GM19043 (cell line): ENCODE data around the gene VPS33A.
A peak's percentile ranks its signal among the peaks of the same experiment; 100 is the strongest.
"Not testable (repeated sequence)": the region's sequence is repeated elsewhere in the genome, so short reads cannot be mapped to it uniquely, and the experiment has no call there.

Experiments used
- ATAC-seq: cut with Tn5 transposase; IDR thresholded peaks from one replicate; pipeline ENCODE4 v1.9.1; 2021; ENCODE audit warnings: low read depth; ENCODE audit not compliant: unreplicated experiment

Gene VPS33A

GRCh38 chr12:122258939-122259338, 7.4 kb downstream of the VPS33A start:
- not testable (repeated sequence) for ATAC-seq

DNA sequence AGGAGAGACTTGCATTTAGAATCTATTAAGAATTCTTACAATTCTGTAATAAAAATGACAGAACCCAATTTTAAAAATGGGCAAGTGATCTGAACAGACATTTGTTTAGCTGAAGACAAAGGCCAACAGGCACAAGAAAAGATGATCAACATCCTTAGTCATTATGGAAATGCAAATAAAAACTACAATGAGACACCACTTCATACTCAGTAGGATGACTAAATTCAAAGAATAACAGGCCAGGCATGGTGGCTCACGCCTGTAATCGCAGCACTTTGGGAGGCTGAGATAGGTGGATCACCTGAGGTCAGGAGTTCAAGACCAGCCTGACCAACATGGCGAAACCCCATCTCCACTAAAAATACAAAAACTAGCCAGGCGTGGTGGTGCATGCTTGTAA, 7.8 kb downstream of the VPS33A start:
- not testable (repeated sequence) for ATAC-seq

DNA sequence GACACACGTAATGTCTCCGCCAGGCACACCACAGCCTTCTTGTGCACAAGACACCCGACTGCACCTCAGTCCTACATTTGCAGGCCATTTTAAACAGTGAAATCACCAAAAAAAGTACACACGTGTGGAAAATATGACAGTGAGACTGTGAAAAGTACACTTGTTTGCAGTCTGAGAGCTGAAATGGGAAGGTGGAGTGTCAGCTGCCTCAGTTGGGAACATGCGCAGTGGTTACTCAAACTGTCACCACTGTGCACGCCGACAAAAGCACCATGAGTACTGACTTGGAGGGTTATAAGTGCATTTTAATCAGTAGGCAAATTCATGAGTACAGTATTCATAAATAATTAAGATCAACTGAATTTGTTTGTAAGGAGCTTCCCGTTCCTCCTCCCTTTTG, 15.8 kb downstream of the VPS33A start:
- no peak for ATAC-seq

GRCh38 chr12:122250047-122250446, 16.2 kb downstream of the VPS33A start:
- ATAC-seq, result no peak

DNA sequence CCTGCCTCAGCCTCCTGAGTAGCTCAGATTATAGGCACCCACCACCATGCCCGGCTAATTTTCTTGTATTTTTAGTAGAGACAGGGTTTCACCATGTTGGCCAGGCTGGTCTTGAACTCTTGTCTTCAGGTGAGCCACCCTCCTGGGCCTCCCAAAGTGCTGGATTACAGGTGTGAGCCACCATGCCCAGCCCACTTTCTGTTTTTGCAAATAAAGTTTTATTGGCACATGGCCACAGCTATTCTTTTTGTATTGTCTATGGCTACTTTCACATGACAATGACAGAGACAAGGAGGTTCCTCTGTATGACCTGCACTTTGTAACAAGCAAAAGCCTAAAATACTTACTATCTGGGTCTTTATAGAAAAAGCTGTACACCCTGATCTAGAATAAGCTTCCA, 20.7 kb downstream of the VPS33A start:
- ATAC-seq, result no peak

DNA sequence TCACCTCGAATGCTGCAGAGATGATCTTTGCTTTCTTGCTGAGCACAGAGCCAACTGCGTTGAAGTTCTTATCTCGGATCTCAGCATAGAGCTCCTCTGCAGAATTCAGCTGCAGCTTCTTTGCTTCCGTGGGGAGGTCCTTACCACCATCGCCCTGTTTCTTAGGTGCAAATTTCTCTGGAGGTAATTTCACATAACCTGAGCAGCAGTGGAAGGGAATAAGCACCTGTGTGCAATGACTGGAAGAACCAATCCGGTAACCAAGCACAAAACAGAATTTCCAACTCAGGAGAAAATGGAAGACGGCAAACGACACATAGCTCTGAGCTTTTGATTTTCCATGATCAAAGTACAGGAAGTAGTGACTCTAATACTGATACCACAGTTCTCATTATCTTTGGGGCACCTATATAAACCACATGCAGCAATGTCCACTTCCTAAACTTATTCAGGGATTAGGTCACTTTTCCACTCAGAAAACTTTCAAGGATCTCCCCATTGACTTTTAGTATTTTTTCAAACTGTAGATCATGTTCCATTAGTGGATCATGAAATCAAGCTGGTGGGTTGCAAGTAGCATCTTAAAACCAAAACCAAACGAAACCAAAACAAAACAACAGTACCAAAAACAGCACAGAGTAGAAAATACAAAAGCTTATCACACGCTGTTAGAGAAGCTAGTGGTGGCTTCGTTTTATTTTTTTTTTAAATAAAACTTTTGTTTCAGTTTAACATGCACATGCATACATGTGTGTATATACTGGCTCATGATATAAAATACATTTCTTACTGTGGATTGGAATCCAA, 21.5 kb downstream of the VPS33A start:
- no peak for ATAC-seq

GRCh38 chr12:122243965-122244364, 22.3 kb downstream of the VPS33A start:
- ATAC-seq, result no peak

- no peak for ATAC-seq
Measured at GRCh38 chr12:122238861-122239260, 27.4 kb downstream of the VPS33A start.

GRCh38 chr12:122235741-122236140, 30.6 kb downstream of the VPS33A start:
- no peak for ATAC-seq

DNA sequence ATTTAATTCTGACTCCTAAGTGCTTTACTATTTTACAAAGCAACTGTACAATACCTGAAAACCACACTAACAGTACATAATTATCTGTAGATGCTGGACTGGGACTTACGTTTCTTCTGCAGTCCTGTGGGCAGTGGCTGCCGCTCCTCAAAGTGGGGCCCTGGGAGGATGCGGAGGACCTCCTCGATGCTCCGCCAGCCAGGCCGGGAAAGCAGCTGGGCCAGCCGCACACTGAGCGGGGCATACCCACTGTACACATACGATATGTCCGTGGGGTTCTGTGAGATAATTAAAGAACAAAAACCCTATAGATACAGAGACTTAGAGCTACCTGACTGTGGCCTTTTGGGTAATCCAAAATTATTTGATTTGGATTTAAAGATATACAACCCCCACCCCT, 33.6 kb downstream of the VPS33A start:
- ATAC-seq, result no peak

DNA sequence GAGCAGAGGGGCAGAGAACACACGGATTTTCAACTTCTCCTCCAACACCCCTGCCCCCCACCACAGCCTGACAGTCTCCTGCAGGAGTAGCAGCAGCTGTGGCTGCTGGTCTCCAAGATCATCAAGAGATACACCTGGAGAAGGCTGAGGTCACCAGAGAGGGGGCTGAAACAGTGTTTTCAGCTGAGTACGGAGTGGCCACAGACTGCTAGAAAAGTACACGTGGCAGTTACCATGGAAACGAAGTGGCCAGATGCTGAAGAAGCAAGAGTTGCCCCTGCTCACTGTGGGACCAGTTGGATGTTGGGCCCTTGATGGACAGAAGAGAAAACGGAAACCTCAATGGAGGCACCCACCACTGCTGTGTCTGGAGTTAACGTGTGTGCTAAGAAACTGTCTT, 35.5 kb downstream of the VPS33A start:
- ATAC-seq, result no peak

DNA sequence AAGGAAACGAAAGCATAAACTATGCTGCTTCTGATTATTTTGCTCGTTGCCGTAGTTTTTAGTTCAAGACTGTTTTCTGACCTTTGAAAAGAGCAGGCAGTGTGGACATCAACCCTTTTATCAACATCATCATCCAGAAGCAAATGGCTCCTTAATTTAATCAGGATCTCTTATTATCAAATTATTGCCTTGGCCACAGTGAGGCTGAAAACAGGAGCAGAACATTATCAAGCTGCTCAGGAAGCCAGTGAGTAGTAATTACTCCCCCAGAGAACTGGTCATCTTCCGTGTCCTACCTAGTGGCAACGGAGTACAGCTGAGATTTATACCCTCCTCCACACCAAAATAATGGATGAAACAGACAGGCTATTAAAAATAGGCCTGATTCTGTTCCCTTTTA, 38.2 kb downstream of the VPS33A start:
- ATAC-seq, result no peak

DNA sequence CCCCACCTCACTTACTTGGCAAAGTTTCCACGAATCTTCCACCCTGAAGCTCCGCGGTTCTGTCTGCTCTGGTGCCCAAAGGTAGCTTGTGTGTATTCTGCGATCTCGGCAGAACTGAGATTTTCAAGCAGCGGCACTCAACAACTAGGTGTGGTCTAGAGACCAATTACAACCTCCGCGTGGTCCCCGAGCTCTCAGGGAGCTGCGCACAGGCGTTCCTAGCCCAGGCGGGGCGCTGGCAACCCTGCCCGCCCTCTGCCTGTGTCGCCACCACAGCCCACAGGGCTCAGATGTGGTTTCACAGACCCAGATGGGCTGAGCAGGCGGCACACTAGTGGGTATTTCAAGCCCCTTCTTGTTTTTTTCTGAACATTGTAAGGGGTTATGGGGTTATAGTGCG, 39.0 kb downstream of the VPS33A start:
- no peak for ATAC-seq

DNA sequence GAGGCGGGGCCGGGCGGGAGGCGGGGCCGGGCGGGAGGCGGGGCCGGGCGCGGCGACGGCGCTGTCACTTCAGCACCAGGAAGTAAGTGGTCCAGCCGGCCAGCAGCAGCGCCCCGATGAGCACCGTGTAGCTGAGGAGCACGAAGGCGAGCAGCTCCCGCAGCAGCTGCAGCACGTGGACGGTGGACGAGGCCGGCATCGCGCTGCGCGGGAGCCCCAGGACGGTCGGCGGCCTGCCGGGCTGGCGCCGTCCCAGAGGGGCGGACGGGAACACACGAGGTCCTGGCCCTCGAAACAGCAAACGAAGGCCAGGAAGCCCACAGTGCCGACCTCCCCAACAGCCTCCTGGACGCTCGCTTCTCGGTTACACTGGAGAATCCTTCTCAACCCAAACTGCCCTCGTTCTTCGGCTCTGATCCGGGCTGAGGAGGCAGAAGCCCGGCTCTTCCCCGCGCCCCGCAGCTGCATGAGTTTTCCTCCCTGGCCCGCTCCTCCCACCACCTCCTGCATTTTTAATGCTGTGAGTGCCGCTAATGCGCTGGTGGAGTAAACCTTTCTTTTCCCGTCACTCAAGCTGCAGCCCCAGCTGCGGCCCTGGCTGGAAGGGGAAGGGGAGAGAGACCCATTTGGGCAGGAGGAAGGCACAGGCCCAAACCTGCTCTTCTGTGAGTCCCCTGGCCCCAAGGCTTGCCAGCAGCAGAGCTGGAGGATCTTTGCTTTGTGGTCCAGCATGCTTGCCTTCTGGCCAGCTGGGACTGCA, 39.7 kb downstream of the VPS33A start:
- ATAC-seq, result no peak

DNA sequence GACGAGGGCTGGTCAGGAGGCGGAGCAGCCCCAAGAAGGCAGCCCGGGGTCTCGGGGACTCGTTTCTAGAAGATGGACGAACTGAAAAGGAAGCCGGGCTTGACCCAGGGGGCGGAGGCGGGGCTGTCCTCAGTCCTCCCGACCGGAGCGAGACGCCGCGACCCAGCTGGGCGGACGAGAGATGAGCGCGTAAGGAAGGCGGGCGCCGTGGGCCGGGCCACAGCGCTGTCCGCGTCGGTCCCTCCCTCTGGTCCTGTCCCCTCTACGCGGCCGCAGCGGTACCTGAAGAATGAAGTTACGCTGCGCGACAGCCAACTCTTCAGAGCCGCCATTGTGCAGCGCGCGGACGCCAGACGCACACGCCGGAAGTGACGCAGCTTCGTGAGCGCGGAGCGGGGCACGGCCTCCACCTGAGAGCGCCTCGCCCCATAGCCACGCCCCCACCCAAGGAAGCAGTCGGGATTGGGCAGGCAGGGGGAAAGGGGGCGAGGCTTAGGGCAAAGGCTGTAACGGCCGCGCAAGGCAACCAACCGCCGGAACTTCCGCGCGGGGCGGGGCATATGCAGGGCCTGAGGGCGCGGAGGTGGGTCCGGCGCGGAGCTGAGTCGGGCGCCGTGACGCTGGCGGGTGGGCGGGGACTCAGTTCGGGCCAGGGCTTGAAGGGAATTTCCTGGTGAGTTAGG, 40.5 kb downstream of the VPS33A start, which contains the start of gene DIABLO:
Gene DIABLO (minus strand): TSS at position 370 of the 683 bp plus-strand sequence. CDS start 38 bp downstream, at position 332.
- peak; percentile 89 for ATAC-seq

DNA sequence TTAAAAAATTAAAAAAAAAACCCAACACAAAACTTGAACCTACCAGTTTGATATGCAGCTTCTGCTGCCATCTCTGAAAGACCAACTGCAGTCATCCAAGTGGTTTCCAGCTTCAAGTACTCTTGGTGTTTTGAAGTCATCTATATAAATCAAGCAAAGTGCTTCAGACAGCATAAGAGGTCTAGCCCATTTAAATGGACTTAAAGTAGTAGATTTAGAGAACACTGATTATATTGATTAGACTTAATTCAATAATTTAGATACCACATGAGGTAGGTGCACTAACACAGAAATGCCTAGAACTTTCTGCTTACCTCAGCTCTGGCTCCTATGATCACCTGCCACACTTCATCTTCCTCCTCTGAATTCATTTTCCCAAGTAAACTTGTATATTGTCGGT, 49.8 kb downstream of the VPS33A start:
- no peak for ATAC-seq

DNA sequence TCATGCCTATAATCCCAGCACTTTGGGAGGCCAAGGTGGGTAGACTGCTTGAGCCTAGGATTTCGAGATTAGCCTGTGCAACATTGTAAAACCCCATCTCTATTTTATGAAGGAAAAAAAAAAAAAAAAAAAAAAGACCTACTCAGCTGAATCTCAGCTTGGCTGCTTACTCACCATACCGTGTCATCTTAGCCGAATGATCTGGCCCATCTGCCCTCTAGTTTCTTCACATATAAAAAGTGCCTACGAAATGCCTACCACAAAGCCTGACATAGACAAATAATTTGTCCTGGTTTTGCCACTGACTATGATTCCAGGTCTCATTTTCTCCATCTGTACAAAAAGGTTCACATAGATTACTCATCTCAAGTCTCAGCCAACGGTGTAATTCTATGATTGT, 50.5 kb downstream of the VPS33A start:
- no peak for ATAC-seq

DNA sequence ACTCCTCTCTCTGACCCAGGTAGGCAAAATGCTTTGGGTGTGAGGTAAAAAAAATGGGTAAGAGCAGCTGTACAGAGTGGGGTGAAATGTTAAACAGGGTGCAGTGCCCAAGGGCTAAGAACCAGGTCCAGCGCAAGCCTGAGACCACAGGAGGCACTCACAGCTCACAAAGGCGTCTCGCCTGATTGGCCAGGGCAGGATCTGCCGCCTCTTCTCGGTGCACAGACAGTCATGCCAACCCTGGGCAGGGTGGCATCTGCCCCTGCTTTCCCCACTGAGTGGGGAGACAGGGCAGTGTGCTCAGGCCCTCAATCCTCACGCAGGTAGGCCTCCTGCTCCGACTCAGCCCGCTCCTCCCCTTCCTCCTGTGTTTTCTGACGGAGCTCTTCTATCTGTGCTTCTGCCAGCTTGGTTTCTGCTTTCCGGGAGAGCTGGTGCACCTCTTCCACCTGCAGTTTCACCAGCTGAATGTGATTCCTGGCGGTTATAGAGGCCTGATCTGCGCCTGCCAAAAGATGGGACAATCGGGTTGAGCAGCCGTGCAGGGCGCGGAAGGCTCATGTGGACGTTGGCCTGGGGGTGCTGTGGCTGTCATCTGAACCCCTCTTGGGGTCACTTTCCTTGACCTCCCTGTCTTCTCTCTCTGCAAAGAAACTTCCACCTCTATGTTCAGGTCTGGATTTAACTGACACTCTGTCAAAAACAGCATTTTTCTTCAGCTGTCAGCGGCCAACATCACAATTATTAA, 58.0 kb downstream of the VPS33A start:
- ATAC-seq, result no peak

- ATAC-seq, result no peak
Measured at GRCh38 chr12:122207391-122207790, 58.9 kb downstream of the VPS33A start.

- no peak for ATAC-seq
Measured at GRCh38 chr12:122206976-122207375, 59.3 kb downstream of the VPS33A start.
